ENCODE measurements around the gene UNC45A.

Gene UNC45A

GRCh38 chr15:90968434-90968833 is 33.3 kb downstream of the UNC45A start:
- DNase-seq, result no peak

DNA sequence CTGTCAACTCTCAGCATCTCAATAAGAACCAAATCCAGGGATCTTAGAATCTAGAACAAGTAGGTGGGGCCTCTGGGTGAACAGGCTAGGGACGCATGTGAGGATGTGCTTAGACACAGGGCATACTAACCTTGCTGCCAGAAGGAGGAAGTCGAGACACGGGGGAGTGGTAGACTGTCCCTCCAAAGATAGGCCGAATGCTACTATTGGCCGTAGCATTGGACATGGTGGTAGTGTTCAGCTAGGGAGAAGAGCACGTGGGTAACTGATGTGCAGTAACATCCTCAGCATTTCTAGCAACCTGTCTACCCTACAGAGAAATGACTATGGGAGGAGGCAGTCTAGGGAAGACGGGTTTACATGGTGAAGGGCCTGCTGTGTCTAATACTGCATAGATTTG is 35.2 kb downstream of the UNC45A start:
- DNase-seq, result no peak

DNA sequence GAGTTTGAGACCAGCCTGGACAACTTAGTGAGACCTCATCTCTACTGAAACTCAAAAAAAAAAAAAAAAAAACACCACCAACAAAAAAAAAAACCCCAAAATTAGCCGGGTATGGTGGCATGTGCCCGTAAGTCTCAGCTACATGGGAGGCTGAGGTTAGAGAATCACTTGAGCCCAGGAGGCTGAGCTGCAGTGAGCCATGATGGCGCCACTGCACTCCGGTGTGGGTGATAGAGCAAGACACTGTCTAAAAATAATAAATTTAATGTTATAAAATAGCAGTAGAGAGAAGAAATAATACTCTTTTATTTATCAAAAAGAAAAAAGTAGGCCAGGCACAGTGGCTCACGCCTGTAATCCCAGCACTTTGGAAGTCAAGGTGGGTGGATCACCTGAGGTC is 37.0 kb downstream of the UNC45A start:
- DNase-seq, result no peak

DNA sequence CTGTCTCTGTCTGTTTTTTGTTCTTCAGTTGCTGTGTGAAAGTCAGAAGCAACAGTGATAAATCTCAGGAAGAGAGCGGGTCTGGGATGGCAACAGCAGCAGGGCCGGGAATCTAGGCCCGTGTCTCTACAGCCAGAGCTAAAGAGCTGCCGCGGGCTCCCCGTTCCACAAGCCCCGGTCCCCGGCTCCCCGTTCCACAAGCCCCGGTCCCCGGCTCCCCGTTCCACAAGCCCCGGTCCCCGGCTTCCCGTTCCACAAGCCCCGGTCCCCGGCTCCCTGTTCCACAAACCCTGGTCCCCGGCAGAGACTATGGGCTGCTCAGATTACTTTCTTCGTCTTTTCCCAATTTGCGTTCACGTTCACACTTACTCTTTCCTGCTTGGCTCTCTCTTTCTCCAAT is 39.1 kb downstream of the UNC45A start:
- no peak for DNase-seq

DNA sequence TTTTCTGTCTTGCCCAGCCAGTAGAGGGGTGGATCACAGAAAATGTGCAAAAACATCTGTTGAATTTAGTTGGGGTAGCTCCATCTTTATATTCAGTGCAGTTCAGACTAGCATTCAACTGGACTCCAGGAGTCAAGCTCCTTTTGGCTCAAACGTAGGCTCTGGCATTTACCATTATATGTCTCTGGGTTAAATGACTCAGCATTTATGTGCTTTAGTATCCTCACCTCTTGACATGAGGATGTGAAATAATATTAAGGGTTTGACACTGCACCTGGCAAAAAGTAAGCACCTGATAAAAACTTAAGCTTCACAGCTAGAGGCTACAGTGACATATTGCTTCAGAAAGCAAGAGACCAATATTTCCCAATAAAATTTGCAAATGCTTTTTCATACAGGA is 44.5 kb downstream of the UNC45A start:
- DNase-seq, result no peak

DNA sequence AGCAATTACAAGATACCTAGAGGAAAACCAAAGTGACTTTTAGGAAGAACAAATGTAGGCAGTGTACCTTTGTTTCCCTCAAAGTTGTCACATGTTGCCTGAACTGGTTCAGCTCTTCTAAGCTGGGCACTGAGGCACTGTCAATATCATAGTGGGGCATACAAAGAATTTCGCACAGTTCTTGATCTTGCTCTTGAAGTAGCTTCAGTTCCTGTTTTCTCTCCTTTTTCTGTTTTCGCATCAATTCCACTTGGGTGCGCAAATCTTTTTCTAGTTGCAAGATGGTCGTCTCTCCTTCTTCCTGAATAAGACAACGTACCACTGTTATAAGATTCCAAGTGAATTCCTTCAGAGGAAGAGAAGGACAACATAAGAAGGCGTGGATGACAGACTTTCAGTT is 46.6 kb downstream of the UNC45A start:
- no peak for DNase-seq

- DNase-seq, result no peak
These were observed 47.0 kb downstream of the UNC45A start for GRCh38 chr15:90982135-90982534.

DNA sequence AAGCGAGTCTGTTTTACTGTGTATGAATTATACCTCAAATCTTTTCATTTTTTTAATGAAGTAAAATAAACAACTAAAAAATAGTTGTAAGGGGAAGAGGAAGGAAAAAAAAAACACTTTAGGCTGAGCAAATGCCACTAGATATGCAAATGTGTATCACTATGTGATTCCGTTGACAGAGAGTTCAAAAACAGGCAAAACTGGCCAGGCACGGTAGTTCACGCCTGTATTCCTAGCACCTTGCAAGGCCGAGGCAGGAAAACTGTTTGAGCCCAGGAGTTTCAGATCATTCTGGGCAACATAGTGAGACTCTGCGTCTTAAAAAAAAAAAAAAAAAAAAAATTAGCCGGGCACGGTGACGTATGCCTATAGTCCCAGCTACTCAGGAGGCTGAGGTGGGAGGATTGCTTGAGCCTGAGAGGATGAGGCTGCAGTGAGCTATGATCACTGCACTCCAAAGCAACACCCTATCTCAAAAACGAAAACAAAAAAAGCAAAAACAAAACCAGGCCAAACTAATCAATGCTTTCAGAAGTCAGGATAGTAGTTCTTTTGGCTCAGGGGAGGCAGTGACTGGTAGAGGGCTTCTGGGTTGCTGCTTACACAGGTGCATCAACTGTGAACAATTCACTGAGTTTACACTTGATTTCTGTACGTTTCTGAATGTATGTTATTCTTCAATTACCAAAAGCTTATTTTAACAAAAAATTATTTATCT is 51.9 kb downstream of the UNC45A start:
- no peak for DNase-seq

DNA sequence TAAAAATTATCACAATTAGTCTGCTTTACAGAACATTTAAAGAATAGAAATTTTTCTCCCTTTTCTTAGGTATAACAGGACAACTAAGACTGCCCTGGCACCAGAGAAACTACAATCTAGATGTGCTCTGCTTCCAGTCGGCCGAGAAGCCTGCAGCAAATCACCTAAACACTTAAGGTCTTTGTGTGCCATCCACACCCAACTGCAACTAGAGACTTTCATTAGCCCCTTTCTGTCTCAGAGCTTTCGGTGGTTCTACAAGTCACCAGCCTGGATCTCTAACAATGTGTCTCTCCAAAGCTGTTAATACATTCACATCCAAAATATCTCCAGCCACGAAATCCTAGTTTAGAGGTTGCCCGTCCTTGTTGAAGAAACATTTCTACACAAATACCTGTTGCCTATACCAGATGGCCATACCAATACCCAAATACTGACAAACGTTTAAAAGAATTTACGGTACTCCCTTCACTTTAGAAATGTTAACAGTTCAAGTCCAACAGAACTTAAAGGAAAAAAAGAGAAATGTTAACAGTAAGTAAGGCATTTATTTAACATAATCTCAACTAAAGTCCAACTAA is 52.6 kb downstream of the UNC45A start:
- no peak for DNase-seq

DNA sequence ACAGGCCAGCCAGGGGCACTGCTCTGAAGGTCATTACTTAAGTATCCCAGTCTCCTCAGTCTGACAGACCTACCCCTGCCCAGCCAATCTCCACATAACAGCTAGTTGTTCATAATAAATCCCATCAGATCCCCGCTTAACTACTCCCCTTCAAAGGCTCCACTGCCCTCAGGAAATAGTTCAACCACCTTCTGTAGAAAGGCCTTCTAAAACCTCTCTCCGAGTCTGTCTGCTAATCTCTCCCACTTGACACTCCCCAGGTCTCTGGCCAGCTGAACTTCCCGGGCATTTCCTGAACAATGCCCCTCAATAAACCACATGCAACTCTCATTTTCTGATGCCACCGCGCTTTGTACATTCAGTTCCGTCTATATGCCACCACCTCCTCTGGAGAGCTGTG is 53.2 kb downstream of the UNC45A start:
- no peak for DNase-seq

DNA sequence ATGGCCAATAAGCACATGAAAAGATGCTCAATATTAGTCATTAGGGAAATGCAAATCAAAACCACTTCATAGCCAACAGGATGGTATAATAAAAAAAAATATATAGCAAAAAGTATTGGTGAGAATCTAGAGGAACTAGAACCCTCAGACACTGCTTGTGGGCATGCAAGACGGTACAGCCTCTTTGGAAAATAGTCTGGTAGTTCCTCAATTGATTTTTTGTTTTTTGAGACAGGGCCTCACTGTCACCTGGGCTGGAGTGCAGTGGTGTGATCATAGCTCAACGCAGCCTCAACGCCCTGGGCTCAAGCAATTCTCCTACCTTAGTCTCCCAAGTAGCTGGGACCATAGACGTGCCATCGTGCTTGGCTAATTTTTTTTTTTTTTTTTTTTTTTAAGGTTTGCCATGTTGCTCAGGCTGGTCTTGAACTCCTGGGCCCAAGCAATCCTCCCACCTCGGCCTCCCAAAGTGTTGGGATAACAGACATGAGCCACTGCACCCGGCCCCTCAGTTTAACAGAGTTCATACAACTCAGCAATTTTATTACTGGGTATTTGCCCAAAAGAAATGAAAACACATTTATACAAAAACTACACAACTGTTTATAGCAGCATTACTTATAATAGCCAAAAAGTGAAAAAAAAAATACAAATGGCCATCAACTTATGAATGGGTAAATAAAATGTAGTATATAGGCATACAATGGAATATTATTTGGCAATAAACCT is 54.1 kb downstream of the UNC45A start:
- DNase-seq, result no peak

DNA sequence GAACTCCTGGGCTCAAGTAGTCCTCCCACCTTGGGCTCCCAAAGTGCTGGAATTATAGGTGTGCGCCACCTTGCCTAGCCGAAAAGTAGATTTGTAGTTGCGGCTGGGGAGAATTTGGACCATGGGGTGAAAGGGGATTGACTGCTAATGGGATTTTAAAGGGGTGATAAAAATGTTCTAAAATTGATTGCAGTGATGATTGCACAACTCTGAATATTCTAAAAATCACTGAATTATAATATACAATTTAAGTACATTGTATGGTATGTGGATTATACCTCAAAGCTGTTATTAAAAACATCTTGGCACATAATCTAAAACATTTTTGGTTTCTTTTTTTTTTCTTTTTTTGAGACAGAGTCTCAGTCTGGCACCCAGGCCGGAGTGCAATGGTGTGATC is 55.4 kb downstream of the UNC45A start:
- DNase-seq, result no peak

DNA sequence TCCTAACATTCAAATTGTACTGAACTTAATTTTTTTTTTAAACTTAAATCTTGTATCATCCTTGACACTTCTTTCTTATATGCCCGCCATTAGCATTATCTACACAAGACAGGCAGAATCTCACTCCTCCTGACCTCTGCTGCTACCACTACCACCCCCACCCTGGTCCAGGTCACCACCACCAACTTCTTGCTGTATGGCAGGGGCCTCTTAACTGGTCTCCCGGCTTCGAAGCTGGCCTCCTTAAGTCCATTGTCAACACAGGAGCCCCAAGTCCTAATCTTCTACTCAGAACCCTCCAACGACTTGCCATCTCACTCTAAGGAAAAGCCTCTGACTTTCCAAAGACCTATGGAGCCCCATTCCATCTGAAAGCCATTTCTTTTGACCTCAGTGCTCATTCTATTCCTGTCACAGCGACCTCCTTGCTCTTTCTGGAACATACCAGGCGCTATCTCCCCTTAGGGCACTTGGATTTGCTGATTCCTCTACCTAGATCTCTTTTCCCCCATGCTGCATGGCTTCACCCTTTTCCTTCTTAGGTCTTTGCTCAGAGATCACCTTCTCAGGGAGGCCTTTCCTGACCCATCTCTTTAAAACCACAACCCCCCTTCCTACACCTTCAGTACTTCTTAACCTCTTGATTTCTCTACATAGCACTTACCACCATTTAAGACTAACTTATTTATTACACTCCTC is 56.7 kb downstream of the UNC45A start:
- no peak for DNase-seq

- DNase-seq, result no peak
These were observed 59.0 kb downstream of the UNC45A start for GRCh38 chr15:90994059-90994416.

- DNase-seq, result peak; percentile 93
These were observed 59.6 kb downstream of the UNC45A start, which contains the start of gene PRC1 for GRCh38 chr15:90994417-90995311. Gene PRC1, minus strand, starts transcription at chr15:90994535. Its CDS starts 118 bp downstream, at chr15:90994417.

DNA sequence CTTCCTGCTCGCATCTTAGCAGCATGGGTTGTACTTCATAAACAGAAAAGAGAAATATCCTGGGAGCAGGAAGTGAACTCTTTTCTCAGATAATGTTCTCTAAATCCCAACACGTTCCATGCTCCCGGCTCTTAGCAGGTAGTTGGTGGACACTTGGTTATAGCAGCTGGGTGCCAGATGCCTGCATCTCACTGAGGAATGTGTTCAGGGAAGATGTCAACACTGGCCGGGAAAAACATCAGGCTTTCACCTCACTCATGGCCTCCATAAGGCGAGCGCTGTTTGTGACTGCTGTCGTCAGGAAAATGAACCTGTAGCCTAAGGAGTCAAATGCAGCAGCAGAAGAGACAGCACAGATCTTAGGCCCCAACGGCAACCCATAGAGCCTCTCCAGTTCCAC is 63.7 kb downstream of the UNC45A start:
- no peak for DNase-seq

GRCh38 chr15:91001209-91001608 is 66.1 kb downstream of the UNC45A start:
- no peak for DNase-seq

Measured in kidney glomerular epithelial cell (primary cell).